GM21619 (cell line): Measurements from ENCODE around the gene SF3A1.
"Not testable (repeated sequence)": the region's sequence is repeated elsewhere in the genome, so short reads cannot be mapped to it uniquely, and the experiment has no call there.

Source experiments
- ATAC-seq: cut with Tn5 transposase; IDR thresholded peaks from one replicate; pipeline ENCODE4 v1.9.1; 2021; ENCODE audit not compliant: unreplicated experiment

SF3A1 gene

DNA sequence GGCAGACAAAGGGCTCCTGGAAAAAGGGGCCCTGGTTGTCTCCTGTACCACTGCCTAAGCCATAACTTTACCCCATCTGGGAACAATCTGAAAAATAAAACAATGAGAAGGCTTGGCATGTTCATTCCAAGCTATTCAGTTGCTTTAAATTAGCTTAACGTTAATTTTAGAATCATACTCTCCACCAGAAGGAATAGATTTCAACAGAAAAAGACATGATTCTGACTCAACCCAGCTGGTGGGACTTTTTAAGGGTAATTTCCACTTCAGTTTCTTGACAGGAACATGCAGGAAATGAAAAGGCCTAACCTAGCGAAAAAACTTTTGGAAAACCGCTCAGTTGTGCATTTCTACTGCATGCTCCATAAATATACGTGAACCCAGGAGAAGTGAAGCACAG lies 7.9 kb downstream of the SF3A1 start:
- no peak for ATAC-seq

DNA sequence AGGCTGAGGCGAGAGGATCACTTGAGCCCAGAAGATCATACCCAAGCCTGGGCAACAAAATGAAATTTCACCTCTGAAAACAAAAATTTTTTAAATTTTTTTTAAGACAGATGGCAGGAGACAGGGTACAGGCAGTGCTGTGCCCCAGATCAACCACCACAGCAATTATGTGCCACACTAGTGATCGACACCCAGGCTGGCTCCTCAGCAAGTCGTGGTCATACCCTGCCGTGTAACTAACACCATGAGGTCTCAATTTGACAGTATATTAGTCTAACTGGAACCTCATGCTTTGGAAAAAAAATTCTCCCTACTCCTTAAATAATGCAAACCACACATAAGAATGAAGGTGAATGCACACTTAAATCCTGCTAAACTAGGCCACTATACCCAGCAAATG lies 8.3 kb downstream of the SF3A1 start:
- no peak for ATAC-seq

DNA sequence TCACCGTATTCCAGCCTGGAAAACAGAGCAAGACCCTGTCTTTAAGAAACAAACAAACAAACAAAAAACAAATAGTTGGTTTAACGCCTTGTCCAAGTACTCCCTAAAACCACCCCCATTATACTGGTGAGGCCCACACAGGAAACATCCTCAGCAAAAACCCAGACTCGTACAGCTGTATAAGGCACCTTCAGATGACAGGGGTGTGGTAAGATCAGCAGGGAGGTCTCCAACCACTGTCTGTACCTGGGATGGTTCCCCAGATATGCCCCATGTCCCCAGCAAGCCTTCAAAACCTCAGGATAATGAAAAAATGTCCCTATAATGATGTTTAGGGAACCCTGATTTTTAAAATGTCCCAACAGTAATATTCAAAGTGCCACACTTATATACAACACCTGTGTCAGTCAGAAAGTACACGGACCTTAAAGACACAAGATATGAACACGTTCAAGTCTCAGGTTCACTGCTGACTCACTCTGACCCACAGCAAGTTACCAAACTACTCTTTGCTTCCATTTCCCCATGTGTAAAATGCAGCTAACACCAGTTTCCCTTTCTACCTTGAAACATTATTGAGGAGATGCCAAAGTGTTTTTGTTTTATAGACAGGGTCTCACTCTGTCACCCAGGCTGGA lies 9.3 kb downstream of the SF3A1 start:
- ATAC-seq, result no peak

DNA sequence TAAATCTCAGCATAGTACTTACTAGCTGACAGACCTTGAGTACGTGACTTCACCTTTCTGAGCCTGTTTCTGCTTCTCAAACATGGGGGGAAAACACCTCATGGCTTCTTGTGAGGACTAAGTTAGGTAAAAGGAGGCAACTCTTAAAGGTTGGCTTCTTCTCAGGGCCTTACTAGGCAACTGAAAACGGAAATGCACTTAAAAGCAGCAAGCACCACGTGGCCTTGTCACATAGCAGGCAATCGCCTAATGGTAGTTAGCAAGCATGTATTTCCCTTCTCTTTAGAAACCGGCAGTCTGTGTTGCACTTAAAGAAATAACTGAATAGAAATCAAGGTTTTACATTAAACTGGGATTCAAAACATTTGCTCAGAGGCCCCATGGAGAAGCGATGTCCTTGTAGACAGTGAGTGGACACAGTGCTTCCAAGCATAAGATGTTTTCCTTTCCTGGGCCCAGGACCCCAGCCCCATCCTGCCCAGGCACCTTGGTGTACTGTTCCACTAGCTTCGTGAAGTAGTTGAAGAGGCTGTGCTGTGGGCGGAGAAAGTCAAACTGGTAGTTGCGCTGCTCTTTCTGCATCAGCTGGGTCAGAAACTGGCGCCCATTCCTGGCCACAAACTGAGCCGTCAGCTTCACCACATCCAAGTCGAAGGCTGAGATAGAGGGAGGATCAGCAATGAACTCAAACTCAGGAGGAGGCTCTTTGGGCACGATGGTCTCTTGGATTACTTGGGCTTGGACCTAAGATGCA lies 12.1 kb downstream of the SF3A1 start:
- no peak for ATAC-seq

DNA sequence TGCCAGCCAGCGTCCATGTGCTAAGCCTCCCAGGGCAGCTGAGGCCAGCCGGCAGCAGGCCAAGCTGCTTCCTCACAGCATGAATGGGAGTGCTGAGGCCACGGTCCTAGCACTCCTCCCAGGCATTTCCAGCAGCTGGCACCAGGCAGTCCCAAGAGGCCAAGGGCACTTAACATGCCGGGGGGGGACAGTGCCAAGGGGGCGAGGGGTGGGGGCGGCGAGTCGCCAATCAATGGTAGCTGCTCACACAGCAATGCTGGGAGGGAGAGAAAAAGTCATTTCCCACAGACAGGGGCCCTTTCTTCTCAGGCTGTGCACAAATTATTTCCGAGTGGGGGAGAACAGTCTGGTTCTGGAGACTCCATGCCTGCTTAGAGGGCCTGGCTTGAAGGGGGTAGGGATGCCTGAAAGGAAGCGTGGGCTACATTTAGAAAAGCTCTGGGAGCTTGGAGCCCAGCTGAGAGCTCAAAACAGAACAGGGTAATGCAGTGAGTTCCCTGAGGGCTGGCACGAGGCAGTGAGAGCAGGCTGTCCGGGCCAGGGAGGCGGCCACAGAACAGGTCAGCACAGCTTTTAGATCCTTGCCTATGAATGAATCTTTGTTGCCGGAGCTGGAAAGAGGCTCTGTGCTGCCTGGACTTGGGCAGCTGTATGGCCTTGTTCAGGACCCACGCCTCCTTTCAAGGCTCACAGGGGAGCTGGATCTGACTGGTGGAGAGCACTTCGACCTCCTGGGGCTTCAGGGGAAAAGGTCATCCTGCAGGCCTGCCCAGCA lies 15.6 kb downstream of the SF3A1 start:
- ATAC-seq, result no peak

DNA sequence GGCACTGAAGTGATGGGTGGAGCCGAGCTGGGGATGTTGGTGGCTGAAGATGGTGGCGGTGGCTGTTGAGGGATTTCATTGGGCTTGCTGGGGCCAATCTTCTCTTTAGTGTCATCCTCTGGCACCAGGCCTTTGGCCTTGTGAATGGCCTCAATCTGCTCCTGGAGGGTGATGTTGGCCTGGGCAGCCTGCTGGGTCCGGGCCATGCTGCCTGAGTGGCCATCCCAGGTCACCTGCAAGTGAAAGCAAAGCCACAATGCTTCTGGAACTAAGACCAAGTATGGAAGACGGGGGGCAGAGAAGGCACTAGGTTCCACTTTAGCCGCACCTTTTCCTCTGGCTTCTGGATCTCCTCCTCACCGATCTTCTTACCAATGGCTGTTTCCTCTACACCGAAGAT lies 17.9 kb downstream of the SF3A1 start:
- ATAC-seq, result no peak

DNA sequence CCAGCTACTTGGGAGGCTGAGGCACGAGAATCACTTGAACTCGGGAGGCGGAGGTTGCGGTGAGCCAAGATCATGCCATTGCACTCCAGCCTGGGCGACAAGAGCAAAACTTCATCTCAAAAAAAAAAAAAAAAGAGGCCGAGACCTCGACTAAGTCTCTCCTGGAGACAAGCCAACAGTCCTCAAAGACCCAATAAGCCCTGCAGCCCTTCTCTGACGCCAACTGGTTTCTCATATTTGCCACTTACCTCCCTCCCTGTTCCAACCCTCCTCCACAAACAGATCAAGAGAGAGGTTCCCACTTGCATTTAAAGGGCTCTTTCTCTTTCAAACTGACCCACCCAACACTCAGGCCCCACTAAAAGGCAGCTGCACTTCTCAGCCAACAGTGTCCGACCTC lies 18.4 kb downstream of the SF3A1 start:
- ATAC-seq, result not testable (repeated sequence)

DNA sequence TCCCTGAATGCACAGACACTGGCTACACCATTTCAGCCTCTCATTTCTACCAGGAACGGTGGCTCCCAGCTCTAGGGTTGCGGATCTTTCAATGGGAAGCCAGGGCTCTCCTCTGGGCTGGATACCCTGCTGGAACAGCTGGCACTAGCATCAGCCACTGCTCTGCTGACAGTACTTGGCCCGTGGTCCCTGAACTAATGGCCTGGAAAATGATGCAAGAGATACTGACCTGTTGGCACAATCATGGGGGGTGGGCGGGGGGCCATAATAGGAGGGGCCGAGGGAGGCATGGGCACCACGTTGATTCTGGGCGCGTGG lies 19.3 kb downstream of the SF3A1 start:
- no peak for ATAC-seq

DNA sequence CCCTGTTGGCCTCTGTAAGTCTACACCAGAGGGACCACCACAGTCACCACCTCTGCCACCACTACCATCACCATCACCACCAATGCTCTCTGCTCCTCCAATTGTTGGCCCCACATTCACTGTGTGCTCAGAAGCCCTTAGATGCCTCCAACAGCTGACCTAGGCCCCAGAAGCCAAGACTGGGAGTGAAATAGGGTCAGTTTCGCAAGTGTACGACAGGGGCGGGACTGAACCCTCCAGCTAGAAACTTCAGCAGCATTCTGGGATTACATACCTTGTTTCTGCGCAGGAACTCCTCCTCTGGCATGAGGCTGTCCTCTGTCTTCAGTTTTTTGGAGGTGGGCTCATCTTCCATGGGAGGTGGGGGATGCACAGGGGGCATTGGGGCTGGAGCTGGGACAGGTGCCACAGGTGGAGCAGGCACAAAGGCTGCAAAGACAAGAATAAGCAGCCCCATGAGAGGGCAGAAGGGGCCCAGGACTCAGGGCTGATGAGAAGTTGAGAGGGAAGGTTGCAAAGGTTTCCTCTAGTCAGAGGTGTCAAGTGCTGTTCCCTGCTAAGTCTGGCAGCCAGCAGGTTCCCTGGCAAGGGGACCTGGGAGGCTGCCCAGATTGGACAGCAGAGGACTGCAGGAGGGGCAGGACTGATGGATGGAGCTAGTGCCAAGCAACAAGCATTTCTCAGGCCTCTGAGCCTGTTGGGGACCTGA lies 19.8 kb downstream of the SF3A1 start:
- ATAC-seq, result no peak

DNA sequence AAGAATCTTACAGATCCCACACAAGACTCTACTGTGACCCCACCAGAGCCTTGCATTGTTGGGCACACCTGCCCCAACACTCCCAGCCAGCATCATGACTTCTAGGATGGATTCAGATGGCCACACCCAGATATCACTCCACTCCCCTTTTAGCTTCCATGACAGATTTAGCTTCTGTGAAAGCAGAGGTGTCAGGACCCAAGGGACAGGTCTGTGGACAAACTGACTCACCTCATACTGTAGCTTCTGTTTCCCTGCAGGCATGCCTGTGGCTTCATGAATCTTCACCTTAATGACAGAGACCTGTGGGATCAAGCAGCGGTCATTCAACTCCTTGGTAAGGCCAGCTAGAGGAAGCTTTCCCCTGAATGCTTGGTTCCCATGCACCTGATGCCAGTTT lies 21.5 kb downstream of the SF3A1 start:
- ATAC-seq, result no peak

DNA sequence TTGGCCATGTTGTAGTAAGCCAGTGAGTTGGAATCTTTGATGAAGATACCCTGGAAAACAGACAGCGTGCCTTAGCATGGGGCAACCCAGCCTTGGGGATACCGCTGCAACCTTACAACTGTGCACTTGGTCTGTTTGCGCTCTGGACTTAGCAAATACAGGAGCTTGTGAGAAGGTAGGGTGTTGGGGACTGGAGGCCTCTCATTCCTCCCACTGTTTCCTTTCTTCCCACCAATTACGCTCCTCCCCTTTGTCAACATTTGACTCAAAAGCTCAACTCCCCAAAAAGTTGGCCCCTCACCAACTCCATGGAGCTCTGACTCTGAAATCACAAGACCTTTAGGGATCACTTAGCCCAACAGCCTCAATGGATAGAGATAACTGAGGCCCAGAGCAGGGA lies 22.0 kb downstream of the SF3A1 start:
- no peak for ATAC-seq

DNA sequence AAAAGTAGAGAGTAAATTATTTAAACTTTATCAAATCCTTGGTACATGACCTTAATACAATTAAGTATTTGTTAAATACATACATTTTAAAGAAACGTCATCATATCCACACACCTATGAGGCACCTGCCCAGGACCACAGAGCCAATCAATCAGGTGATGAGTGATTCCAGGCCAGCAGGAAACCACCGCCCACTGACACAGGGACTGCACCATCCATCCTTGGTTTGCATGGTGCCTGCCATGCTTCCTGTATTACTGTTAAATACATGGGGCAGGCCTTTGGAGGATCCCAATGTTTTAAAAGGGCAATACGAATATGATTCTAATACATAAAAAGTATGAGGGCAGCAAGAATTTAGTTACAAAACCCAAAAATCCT lies 23.0 kb downstream of the SF3A1 start:
- no peak for ATAC-seq

DNA sequence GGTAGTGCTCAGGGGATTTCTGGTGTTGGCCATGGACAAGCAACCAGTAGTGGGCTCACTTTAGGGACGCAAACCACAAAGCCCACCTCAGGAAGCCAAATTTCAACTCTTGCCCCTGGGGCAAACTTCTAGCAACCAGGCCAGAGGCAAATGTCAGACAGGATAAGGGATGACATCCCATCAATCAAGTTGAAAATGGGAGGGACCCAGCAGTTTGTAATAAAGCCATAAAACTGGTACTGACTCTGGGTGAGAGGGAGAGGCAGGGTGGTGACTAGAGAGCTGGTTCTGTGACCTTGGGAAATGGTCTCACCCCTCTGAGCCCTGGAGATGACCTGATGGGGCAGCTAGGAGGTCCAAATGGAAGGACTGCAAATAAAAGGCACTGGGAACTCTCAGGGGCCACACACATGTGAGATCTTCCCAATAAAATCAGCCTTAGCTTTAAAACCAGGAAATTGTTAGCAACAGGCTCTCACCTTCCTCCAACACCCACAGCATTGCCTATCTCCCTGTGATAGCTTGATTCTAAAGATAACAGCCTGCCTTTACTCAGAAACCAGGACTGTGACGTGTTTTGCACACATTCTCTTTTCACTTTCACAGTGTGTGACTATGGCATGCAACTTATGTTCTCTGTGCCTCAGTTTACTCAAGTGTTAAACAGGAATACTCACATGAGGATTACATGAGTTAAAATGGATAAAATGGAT lies 23.5 kb downstream of the SF3A1 start:
- no peak for ATAC-seq

DNA sequence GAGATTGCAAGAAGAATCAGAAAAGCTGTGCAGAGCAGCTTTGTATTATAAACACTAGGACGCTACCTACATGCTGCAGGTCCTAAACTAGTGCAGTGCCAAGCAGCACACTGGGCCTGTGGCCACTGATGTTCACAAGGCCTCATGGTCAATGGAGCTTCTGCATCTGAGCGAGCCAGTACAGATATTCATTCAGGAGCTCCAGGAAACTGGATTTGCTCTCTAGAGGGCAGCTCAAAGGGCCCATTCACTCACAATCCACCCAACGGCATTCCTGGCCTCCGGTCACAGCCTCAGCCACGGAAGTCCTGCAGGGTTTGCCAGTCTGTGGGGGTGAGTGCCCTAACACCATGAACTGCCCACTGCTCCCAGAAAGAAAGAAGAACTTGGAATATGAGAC lies 24.1 kb downstream of the SF3A1 start:
- ATAC-seq, result no peak

DNA sequence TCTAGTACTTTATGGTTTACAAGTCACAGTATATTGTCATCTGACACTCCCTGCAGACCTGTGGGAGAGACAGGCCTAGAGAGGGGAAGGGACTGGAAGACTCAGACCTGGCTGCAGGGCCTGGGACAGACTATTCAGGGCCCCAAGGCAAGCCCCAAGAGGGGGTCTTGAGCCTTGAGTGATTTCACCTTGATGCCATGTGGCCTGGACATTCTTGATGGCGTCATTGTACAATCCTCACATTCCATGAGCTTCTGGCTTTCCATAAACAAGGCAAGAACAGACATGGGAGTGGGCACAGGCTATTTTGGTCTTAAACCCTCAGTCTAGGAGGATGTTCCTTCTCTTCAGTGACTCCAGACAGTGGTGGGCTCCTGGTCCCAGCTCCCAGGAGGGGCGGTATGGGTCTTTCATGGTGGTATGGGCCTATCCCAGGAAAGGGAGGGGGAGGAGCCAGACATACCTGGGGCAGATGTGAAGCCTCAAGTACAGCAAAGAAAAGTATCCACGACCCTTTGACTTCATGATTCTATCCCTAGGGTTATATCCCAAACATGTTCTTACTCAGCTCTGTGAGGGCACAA lies 28.1 kb downstream of the SF3A1 start:
- no peak for ATAC-seq

DNA sequence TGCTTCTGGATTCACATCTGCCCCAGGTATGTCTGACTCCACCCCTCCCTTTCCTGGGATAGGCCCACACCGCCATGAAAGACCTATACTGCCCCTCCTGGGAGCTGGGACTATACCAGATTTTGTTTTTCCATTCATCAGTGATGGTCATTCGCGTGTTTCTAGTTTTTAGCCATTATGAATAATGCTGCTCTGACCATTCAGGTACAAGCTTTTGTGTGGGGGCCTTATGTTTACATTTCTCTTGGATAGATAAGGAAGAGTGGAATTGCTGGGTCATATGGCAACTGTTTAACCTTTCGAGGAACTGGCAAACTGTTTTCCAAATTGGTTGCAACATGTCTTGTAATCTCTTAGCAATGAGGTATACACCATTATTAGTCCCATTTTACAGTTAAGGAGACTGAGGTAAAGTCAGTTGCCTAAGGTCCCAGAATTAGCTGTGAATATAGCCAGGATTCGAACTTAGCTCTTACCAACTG lies 28.8 kb downstream of the SF3A1 start:
- ATAC-seq, result no peak

DNA sequence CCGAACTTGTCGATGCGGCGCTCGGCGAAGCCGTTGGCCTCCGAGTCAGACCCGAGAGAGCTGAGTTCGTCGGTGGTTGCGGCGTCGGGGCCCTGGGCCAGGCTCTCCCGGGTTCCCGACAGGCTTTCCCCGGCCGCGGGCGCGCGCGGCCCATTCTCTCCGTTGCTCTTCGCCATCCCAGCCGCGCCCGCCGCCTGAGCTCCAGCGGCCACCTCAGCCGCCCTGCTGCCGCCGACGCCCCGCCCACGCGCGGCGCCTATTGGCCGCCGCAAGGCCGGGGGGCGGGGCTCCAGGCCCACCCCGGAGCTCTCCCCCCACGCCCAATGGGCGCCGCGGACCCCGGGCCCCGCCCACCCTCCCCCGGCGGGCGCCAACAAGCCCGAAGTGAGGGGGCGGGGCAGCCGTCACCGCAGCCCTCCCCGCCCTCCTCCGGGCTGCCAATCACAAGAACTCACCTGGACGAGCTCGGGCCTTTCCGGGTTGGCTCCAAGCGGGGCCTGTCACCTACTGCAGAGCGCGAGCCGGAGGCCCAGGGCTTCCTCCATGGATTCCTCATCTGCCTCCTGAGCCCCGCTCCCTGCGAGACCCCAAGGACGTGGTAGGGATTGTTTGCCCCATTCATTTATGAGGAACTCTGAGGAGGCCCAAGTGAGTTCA lies 29.9 kb downstream of the SF3A1 start, which contains the start of gene TBC1D10A:
TSS of gene TBC1D10A (minus strand) at position 236 of the 657 bp plus-strand sequence. CDS start at position 176, 60 bp downstream.
- peak; percentile 90 for ATAC-seq

DNA sequence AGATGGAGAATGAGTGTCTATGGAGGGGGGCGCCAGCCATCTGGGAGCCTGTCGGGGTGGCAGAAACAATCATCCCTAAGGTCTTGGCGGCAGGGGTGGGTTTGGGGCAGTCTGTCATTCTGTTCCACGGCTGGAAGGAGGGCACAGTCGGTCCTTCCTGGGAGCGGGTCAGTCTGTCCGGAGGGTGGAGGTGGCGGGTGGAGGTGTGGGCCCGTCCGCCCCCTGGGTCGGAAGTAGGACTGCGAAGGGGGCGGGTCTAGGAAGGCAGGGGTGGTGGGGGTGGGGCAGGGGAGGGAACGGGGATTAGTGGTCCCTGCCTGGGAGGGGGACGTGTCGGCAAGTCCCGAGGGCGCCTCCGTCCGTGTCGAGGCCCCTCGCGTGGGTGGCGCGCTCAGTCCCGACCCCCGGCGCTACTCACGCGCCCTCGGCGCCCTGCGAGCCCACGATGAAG lies 30.4 kb downstream of the SF3A1 start:
- ATAC-seq, result no peak

DNA sequence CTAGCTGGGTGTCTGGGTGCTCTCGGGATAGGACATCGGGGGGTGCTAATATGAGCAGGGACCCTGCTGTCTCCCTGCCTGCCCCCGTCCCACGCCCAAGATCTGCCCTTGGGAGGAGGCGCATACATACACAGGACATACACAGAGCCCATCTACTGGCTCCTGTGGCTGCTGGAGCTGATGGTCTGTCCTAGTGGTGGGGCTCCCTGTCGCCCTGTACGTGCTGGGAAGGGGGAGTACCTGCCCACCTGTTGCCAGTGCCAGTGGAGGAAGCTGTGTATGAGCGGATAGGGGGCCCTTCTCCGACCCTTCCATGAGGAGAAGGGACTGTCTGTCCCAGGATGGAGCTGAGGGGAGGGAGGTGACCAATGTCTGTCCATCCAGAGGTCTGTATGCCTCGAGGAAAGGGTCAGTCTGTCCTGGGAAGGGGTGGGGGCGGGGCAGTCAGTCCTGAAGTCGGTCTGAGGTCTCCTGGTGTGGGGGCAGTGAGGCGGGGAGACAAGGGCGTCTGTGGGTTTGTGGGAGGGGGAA lies 30.9 kb downstream of the SF3A1 start:
- no peak for ATAC-seq
